K562 (cell line): ENCODE results near the gene ASB15. TPM values are rescaled to one million over a fixed set of nuclear protein-coding genes. Genes with fewer than 3 reads are reported as not detected.
A peak's percentile ranks its signal among the peaks of the same experiment; 100 is the strongest.

Experiments
- ATAC-seq: fragments of 200-7000 bp; cut with Tn5 transposase; 3 replicates; pipeline ENCODE4 v1.9.1; 2020; ENCODE audit warnings: moderate library complexity
- BruUV-seq: library from RNA; stranded (reverse); fragments of 400-500 nt; replicated peaks from 2 replicates; lab custom pipeline; 2021; lab: Mats Ljungman, UMichigan
- CTCF ChIA-PET: fragments of 300-600 bp; formaldehyde crosslinking; extraction: SDS; loops from one replicate; lab custom pipeline; 2021; ENCODE audit warnings: low intra/inter-chr PET ratio; lab: Yijun Ruan, JAX
- POLR2A ChIA-PET: fragments of 300-600, 350-650 bp; sonication (Branson Sonifier 250); formaldehyde crosslinking; extraction: SDS; loops from one replicate; lab custom pipeline; 2021; ENCODE audit warnings: antibody characterized with exemption, inconsistent platforms; lab: Yijun Ruan, JAX
- DNase-seq, 4 experiments: peaks; one replicate each; pipeline versions ENCODE4 v3.0.0 to v3.0.0-alpha.2; 2011 to 2018; ENCODE audit warnings: low spot score in 3 of 4, mixed read lengths in 3 of 4; ENCODE audit errors: extremely low read depth in 1 of 4
- FAIRE-seq: peaks from 2 replicates; lab custom pipeline; 2011; peaks lifted over from hg19 to GRCh38; lab: Jason Lieb, UNC
- H2AFZ ChIP-seq: 2 replicates; pipeline ENCODE4 v1.6.0; 2011; ENCODE audit warnings: low read depth, low read length, control low read depth, inconsistent platforms
- H3K27ac ChIP-seq: fragments of 200-600 bp; 3 replicates; pipeline ENCODE4 v1.8.0; 2011; ENCODE audit warnings: low read depth, mild to moderate bottlenecking, control low read depth, inconsistent platforms, low read length, moderate library complexity, mixed read lengths; ENCODE audit errors: extremely low read depth
- H3K27me3 ChIP-seq, 2 experiments: fragments of 300-600 bp in 1 of 2; 2 replicates in 1 of 2; 3 replicates in 1 of 2; pipeline versions ENCODE4 v1.6.0 to v1.8.0; 2011; ENCODE audit warnings: inconsistent platforms in 2 of 2, low read length in 2 of 2, mild to moderate bottlenecking in 1 of 2, mixed read lengths in 1 of 2, moderate library complexity in 1 of 2; ENCODE audit not compliant: control insufficient read depth in 2 of 2, insufficient read depth in 2 of 2
- H3K36me3 ChIP-seq: fragments of 300-600 bp; 3 replicates; pipeline ENCODE4 v1.8.0; 2011; ENCODE audit warnings: mild to moderate bottlenecking, low read length, inconsistent platforms; ENCODE audit not compliant: control insufficient read depth, insufficient read depth
- H3K4me1 ChIP-seq, 2 experiments: fragments of 200-600 bp in 1 of 2; replicated peaks in 1 of 2; 2 replicates in 1 of 2; 3 replicates in 1 of 2; pipeline versions ENCODE4 v1.5.1 to v1.8.0; 2011; ENCODE audit warnings: inconsistent platforms in 2 of 2, low read length in 2 of 2, mild to moderate bottlenecking in 1 of 2, mixed read lengths in 1 of 2, moderate library complexity in 1 of 2; ENCODE audit not compliant: control insufficient read depth in 2 of 2, insufficient read depth in 2 of 2
- H3K4me2 ChIP-seq: 2 replicates; pipeline ENCODE4 v1.6.1; 2011; ENCODE audit warnings: low read length, control low read depth, inconsistent platforms, mixed read lengths; ENCODE audit not compliant: insufficient read depth
- H3K4me3 ChIP-seq: fragments of 200-600 bp; sonication (generic), shearing (Covaris generic); 2 replicates; pipeline ENCODE4 v1.5.1; 2016; ENCODE audit warnings: control low read depth, inconsistent platforms
- H3K79me2 ChIP-seq: fragments of 200-600 bp; 3 replicates; pipeline ENCODE4 v1.8.0; 2011; ENCODE audit warnings: low read length, inconsistent platforms; ENCODE audit not compliant: control insufficient read depth, insufficient read depth
- H3K9ac ChIP-seq, 2 experiments: 2 replicates each; pipeline versions ENCODE4 v1.6.0 to v1.6.1; 2011; ENCODE audit warnings: low read depth in 2 of 2, low read length in 2 of 2, control low read depth in 1 of 2, inconsistent platforms in 1 of 2, mild to moderate bottlenecking in 1 of 2, mixed read lengths in 1 of 2; ENCODE audit not compliant: insufficient read depth in 1 of 2
- H3K9me1 ChIP-seq: one replicate; pipeline ENCODE4 v1.6.0; 2011; ENCODE audit warnings: inconsistent platforms, mild to moderate bottlenecking, low read length, moderate library complexity; ENCODE audit not compliant: control insufficient read depth, insufficient read depth
- H3K9me3 ChIP-seq: replicated peaks from 2 replicates; pipeline ENCODE4 v1.5.1; 2011; ENCODE audit warnings: low read depth, low read length, inconsistent platforms; ENCODE audit not compliant: control insufficient read depth, insufficient read depth
- H4K20me1 ChIP-seq: replicated peaks from 2 replicates; pipeline ENCODE4 v1.6.1; 2011; ENCODE audit warnings: low read length, inconsistent platforms, mixed read lengths; ENCODE audit not compliant: control insufficient read depth, insufficient read depth
- ID3 ChIP-seq, 2 experiments: fragments of 250-450 bp in 1 of 2; fragments of 450-650 bp in 1 of 2; sonication (Bioruptor Pico) in 1 of 2; IDR thresholded peaks; 2 replicates each; pipeline versions ENCODE4 v1.6.1 to v1.8.0; 2016 to 2021; ENCODE audit warnings: mild to moderate bottlenecking in 2 of 2, moderate library complexity in 2 of 2, missing compliant biosample characterization in 1 of 2, missing genetic modification characterization in 1 of 2
- MTA2 ChIP-seq: fragments of 450-650 bp; IDR thresholded peaks from 2 replicates; pipeline ENCODE4 v1.6.1; 2016; ENCODE audit warnings: low read depth
- PHF21A ChIP-seq: fragments of 450-650 bp; IDR thresholded peaks from 2 replicates; pipeline ENCODE4 v1.6.1; 2017; ENCODE audit warnings: low read depth, borderline replicate concordance
- STAG1 ChIP-seq: sonication (generic); formaldehyde crosslinking; IDR thresholded peaks from 2 replicates; pipeline ENCODE4 v1.5.0; 2020; ENCODE audit warnings: missing genetic modification reagents, borderline replicate concordance
- TCF7L2 ChIP-seq: fragments of 150-350 bp; IDR thresholded peaks from 2 replicates; pipeline ENCODE4 v1.6.1; 2016; ENCODE audit warnings: low read depth, mild to moderate bottlenecking, low read length, moderate library complexity
- ZBTB5 ChIP-seq: fragments of 450-650 bp; IDR thresholded peaks from 2 replicates; pipeline ENCODE4 v1.6.1; 2017; ENCODE audit warnings: antibody characterized with exemption
- ZNF140 ChIP-seq: fragments of 250-450 bp; sonication (Bioruptor Pico); IDR thresholded peaks from 2 replicates; pipeline ENCODE4 v1.8.0; 2021; ENCODE audit warnings: moderate library complexity, mild to moderate bottlenecking, inconsistent platforms
- ZNF212 ChIP-seq: fragments of 450-650 bp; formaldehyde crosslinking; IDR thresholded peaks from 2 replicates; pipeline ENCODE4 v1.4.0; 2020; ENCODE audit warnings: mild to moderate bottlenecking
- ZNF23 ChIP-seq: fragments of 250-450 bp; sonication (Bioruptor Pico); IDR thresholded peaks from 2 replicates; pipeline ENCODE4 v1.4.0; 2020; ENCODE audit warnings: mild to moderate bottlenecking
- ZNF584 ChIP-seq: fragments of 200-800 bp; sonication (Bioruptor generic); IDR thresholded peaks from 2 replicates; pipeline ENCODE4 v1.6.1; 2016; ENCODE audit warnings: low read depth, mild to moderate bottlenecking, missing genetic modification characterization, missing compliant biosample characterization
- WGBS: fragments of 100-300 bp; shearing (Covaris generic); methylation state at CpG from one replicate; pipeline ENCODE4 v1.1.6; 2016; ENCODE audit warnings: low coverage, mixed read lengths; ENCODE audit not compliant: insufficient coverage; ENCODE audit errors: missing lambda C conversion rate; 5-methylcytosine and 5-hydroxymethylcytosine counted together
- in situ Hi-C: fragments of 300-500 bp; cut with MboI; formaldehyde crosslinking; loops from 4 replicates; pipeline ENCODE4 v1.15.0; 2018; ENCODE audit warnings: inconsistent platforms, mixed read lengths
- intact Hi-C: fragments of 100-400 bp; cut with micrococcal nuclease; formaldehyde crosslinking; loops from 2 replicates; pipeline ENCODE4 v1.14.2; 2022
- polyA plus RNA-seq, 8 experiments: library from polyadenylated mRNA; depleted of rRNA in 4 of 8; stranded (reverse) in 5 of 8; unstranded in 3 of 8; fragments of >200 nt; fragmentation: Nextera tagmentation in 2 of 8; fragmentation: Illumina TruSeq in 1 of 8; extraction: Ambion mirVana in 2 of 8; extraction: Trizol in 1 of 8; gene quantifications; 2 replicates each; pipeline versions ENCODE4 v1.2.1 to v1.2.3, GENCODE V29; 2011 to 2014; ENCODE audit warnings: inconsistent platforms in 1 of 8, missing spikeins in 1 of 8
- total RNA-seq, 7 experiments: library from RNA; depleted of rRNA in 6 of 7; stranded (reverse); fragments of >200 nt in 6 of 7; fragmentation: Illumina TruSeq in 2 of 7; extraction: Trizol in 2 of 7; gene quantifications; 2 replicates each; pipeline versions ENCODE4 v1.2.1 to v1.2.3, GENCODE V29; 2011 to 2021; ENCODE audit warnings: low replicate concordance in 1 of 7
- TF ChIP-seq, protein P1 (sequence below): sonication (generic); formaldehyde crosslinking; IDR thresholded peaks from 2 replicates; pipeline ENCODE4 v1.8.0; 2022; ENCODE audit warnings: missing genetic modification reagents, mild to moderate bottlenecking, moderate library complexity, borderline replicate concordance
- TF ChIP-seq, protein P2 (sequence below): sonication (generic); IDR thresholded peaks from 2 replicates; pipeline ENCODE4 v1.6.1; 2016
- TF ChIP-seq, protein P3 (sequence below): sonication (generic); formaldehyde crosslinking; IDR thresholded peaks from 2 replicates; pipeline ENCODE4 v1.8.0; 2023; ENCODE audit warnings: mild to moderate bottlenecking, missing genetic modification reagents

The ASB15 gene
- total and polyA plus RNA-seq, 9 of the 15 experiments (the other 6 are each of a cell fraction or from before 2014, with no cell fraction given) = 0.03 to 0.14 (median 0.04) TPM; not detected in 3

DNA sequence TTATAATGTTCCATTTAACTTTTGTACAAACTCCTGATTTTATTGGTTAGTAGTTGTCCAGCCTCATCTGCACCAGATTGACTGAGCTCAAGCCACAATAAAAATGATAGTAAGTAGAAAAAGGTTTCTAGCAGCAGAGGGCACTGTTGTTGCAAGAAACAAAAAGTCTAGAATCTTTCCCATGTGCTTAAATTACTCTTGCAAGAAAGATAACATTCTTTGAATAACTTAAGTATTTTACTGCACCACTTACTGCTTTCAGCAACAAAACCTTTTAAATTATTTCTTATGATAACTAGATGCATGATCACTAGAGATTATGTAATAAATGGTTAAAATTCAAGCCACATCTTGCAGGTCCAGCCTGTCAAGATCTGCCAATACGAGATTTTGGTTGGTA, 81.1 kb downstream of the ASB15 start:
- intact Hi-C loops = loop anchor here (1.0 to 2.0 kb wide), 3 partner anchors 115 to 190 kb away; no protein-coding TSS in a partner anchor
- Histone ChIP-seq H3K4me3 (no peak overlapping the region), H2AFZ (no peak overlapping the region), H3K27me3 (no peaks in the 10 kb centered on the region), H3K79me2 (no peaks in the 10 kb centered on the region), H3K9me3 (no peaks in the 10 kb centered on the region), H4K20me1 (no peaks in the 10 kb centered on the region), H3K9ac (no peak overlapping the region), H3K27ac (no peak overlapping the region), H3K4me1 (no peaks in the 10 kb centered on the region), H3K9me1 (no peaks in the 10 kb centered on the region), H3K36me3 (peaks cover 67% of the 10 kb centered on the region; the same call in 2 of the 3 replicates), H3K4me2 (no peak overlapping the region)
- no TSS peak for BruUV-seq
- ChIA-PET CTCF (interaction anchor here (0.6 to 2.8 kb wide), 5 partner anchors 47 to 190 kb away, joined by 3 to 37 read pairs (median 12); no protein-coding TSS in a partner anchor), POLR2A (interaction anchor here (0.6 to 1.2 kb wide), 2 partner anchors 18 to 66 kb away, joined by 3 to 4 read pairs; partner anchors contain the start of gene WASL)
- DNase-seq = peak; percentile 32 to 70 (median 41)
- ATAC-seq = peak; percentile 79
- FAIRE-seq = peak; percentile 51
- in situ Hi-C loops = loop anchor here (5.0 kb wide), 1 partner anchor 180 kb away; no protein-coding TSS in a partner anchor
- 94% methylated on average over 1 of the region's 1 CpG for WGBS
- no peak for TF ChIP-seq ZNF140
- no peak for TF ChIP-seq ZNF212 (CRISPR knock-in tag)
- TF ChIP-seq TCF7L2 = no peak
- TF ChIP-seq, protein P1, sequence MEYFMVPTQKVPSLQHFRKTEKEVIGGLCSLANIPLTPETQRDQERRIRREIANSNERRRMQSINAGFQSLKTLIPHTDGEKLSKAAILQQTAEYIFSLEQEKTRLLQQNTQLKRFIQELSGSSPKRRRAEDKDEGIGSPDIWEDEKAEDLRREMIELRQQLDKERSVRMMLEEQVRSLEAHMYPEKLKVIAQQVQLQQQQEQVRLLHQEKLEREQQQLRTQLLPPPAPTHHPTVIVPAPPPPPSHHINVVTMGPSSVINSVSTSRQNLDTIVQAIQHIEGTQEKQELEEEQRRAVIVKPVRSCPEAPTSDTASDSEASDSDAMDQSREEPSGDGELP (CRISPR knock-in tag) = no peak
- TF ChIP-seq, protein P2, sequence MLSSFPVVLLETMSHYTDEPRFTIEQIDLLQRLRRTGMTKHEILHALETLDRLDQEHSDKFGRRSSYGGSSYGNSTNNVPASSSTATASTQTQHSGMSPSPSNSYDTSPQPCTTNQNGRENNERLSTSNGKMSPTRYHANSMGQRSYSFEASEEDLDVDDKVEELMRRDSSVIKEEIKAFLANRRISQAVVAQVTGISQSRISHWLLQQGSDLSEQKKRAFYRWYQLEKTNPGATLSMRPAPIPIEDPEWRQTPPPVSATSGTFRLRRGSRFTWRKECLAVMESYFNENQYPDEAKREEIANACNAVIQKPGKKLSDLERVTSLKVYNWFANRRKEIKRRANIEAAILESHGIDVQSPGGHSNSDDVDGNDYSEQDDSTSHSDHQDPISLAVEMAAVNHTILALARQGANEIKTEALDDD = no peak
- no peak for TF ChIP-seq MTA2
- no peak for TF ChIP-seq ZNF23 (CRISPR knock-in tag)
- no peak for TF ChIP-seq ZBTB5
- TF ChIP-seq ID3 (CRISPR knock-in tag; IDR thresholded peaks at IDR 0.05) = no peak
- TF ChIP-seq ID3 (tag; IDR thresholded peaks at IDR 0.05) = no peak
- no peak for TF ChIP-seq ZNF584
- TF ChIP-seq, protein P3, sequence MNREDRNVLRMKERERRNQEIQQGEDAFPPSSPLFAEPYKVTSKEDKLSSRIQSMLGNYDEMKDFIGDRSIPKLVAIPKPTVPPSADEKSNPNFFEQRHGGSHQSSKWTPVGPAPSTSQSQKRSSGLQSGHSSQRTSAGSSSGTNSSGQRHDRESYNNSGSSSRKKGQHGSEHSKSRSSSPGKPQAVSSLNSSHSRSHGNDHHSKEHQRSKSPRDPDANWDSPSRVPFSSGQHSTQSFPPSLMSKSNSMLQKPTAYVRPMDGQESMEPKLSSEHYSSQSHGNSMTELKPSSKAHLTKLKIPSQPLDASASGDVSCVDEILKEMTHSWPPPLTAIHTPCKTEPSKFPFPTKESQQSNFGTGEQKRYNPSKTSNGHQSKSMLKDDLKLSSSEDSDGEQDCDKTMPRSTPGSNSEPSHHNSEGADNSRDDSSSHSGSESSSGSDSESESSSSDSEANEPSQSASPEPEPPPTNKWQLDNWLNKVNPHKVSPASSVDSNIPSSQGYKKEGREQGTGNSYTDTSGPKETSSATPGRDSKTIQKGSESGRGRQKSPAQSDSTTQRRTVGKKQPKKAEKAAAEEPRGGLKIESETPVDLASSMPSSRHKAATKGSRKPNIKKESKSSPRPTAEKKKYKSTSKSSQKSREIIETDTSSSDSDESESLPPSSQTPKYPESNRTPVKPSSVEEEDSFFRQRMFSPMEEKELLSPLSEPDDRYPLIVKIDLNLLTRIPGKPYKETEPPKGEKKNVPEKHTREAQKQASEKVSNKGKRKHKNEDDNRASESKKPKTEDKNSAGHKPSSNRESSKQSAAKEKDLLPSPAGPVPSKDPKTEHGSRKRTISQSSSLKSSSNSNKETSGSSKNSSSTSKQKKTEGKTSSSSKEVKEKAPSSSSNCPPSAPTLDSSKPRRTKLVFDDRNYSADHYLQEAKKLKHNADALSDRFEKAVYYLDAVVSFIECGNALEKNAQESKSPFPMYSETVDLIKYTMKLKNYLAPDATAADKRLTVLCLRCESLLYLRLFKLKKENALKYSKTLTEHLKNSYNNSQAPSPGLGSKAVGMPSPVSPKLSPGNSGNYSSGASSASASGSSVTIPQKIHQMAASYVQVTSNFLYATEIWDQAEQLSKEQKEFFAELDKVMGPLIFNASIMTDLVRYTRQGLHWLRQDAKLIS (CRISPR knock-in tag) = no peak
- TF ChIP-seq STAG1 (CRISPR knock-in tag) = no peak
- TF ChIP-seq PHF21A = no peak
